Hematopoietic multipotent progenitor cell treated with erythropoietin and hydrocortisone succinate and interleukin-3 and kit ligand, for 17 days (in vitro differentiated cells): Measurements from ENCODE around the gene NUDT9.
A peak's percentile ranks its signal among the peaks of the same experiment; 100 is the strongest.
"Not testable (repeated sequence)": the region's sequence is repeated elsewhere in the genome, so short reads cannot be mapped to it uniquely, and the experiment has no call there.

Source experiments
- DNase-seq: peaks from one replicate; pipeline ENCODE4 v3.0.0-alpha.2; 2015; ENCODE audit warnings: low spot score

The NUDT9 gene

GRCh38 chr4:87422104-87423052, at the start of gene NUDT9:
NUDT9 (plus strand) TSS chr4:87422573; CDS start chr4:87422906, 333 bp downstream.
- peak; percentile 87 for DNase-seq

- peak; percentile 85 for DNase-seq
These were observed 46.6 kb upstream of the NUDT9 start for GRCh38 chr4:87375719-87376291.

GRCh38 chr4:87377816-87378215, 44.6 kb upstream of the NUDT9 start:
- no peak for DNase-seq

GRCh38 chr4:87382116-87382515, 40.3 kb upstream of the NUDT9 start:
- DNase-seq, result no peak

- no peak for DNase-seq
These were observed 39.4 kb upstream of the NUDT9 start for GRCh38 chr4:87382931-87383330.

- DNase-seq, result not testable (repeated sequence)
These were observed 37.8 kb upstream of the NUDT9 start for GRCh38 chr4:87384466-87385132.

GRCh38 chr4:87387237-87387636, 35.1 kb upstream of the NUDT9 start:
- no peak for DNase-seq

- DNase-seq, result no peak
These were observed 33.5 kb upstream of the NUDT9 start for GRCh38 chr4:87388901-87389300.

- DNase-seq, result not testable (repeated sequence)
These were observed 32.3 kb upstream of the NUDT9 start for GRCh38 chr4:87390055-87390454.

GRCh38 chr4:87390551-87390890, 31.9 kb upstream of the NUDT9 start:
- no peak for DNase-seq

- DNase-seq, result peak; percentile 87
These were observed 31.3 kb upstream of the NUDT9 start, which contains the start of gene HSD17B11 for GRCh38 chr4:87390891-87391575. HSD17B11 (minus strand) TSS chr4:87391188; CDS start chr4:87391070, 118 bp downstream.

- DNase-seq, result no peak
These were observed 30.8 kb upstream of the NUDT9 start for GRCh38 chr4:87391576-87392054.

- no peak for DNase-seq
These were observed 30.2 kb upstream of the NUDT9 start for GRCh38 chr4:87392183-87392582.

GRCh38 chr4:87395073-87395472, 27.3 kb upstream of the NUDT9 start:
- DNase-seq, result not testable (repeated sequence)

GRCh38 chr4:87395851-87396250, 26.5 kb upstream of the NUDT9 start:
- not testable (repeated sequence) for DNase-seq

GRCh38 chr4:87399148-87399547, 23.2 kb upstream of the NUDT9 start:
- DNase-seq, result no peak

GRCh38 chr4:87399954-87400353, 22.4 kb upstream of the NUDT9 start:
- no peak for DNase-seq

- not testable (repeated sequence) for DNase-seq
These were observed 18.6 kb upstream of the NUDT9 start for GRCh38 chr4:87403732-87404131.

GRCh38 chr4:87405211-87405820, 17.1 kb upstream of the NUDT9 start:
- no peak for DNase-seq

- no peak for DNase-seq
These were observed 15.9 kb upstream of the NUDT9 start for GRCh38 chr4:87406462-87406861.

- not testable (repeated sequence) for DNase-seq
These were observed 15.5 kb upstream of the NUDT9 start for GRCh38 chr4:87406902-87407301.
